Cardiac muscle cell (in vitro differentiated cells and primary cell): ENCODE results near the gene NKIRAS2. TPM values are rescaled to one million over a fixed set of nuclear protein-coding genes. Genes with fewer than 3 reads are reported as not detected.
A peak's percentile ranks its signal among the peaks of the same experiment; 100 is the strongest.

ENCODE experiments used
- DNase-seq, 2 donors: peaks; one replicate each; pipeline versions ENCODE4 v3.0.0 to v3.0.0-alpha.2; 2010 to 2017; ENCODE audit warnings: low read depth in 1 of 2, low spot score in 1 of 2
- H3K27ac ChIP-seq: fragments of 200-600 bp; sonication (generic); 2 replicates; pipeline ENCODE4 v1.5.1; 2016
- H3K27me3 ChIP-seq: fragments of 200-600 bp; sonication (generic); 2 replicates; pipeline ENCODE4 v1.6.0; 2016; ENCODE audit warnings: control low read depth
- H3K36me3 ChIP-seq: fragments of 200-600 bp; sonication (generic); 2 replicates; pipeline ENCODE4 v1.5.1; 2016; ENCODE audit warnings: control low read depth
- H3K4me1 ChIP-seq: fragments of 200-600 bp; sonication (generic); 2 replicates; pipeline ENCODE4 v1.8.1; 2017; ENCODE audit warnings: low read depth, mild to moderate bottlenecking, mixed run types
- H3K4me3 ChIP-seq: fragments of 200-600 bp; sonication (generic); 2 replicates; pipeline ENCODE4 v1.5.1; 2016; ENCODE audit warnings: mild to moderate bottlenecking
- H3K9me3 ChIP-seq: fragments of 200-600 bp; sonication (generic); 2 replicates; pipeline ENCODE4 v1.5.1; 2017; ENCODE audit warnings: low read depth, mild to moderate bottlenecking, control low read depth
- CTCF ChIP-seq: IDR thresholded peaks from 2 replicates; pipeline ENCODE4 v1.5.1; 2012; ENCODE audit warnings: low read depth, mild to moderate bottlenecking, low read length
- polyA plus RNA-seq: library from polyadenylated mRNA; unstranded; fragments of >200 nt; fragmentation: Nextera tagmentation; extraction: Ambion mirVana; gene quantifications from 2 replicates; pipeline ENCODE4 v1.2.1, GENCODE V29; 2016
- total RNA-seq: library from RNA; depleted of rRNA; stranded (reverse); fragments of >200 nt; gene quantifications from 2 replicates; pipeline ENCODE4 v1.2.3, GENCODE V29; 2016

The NKIRAS2 gene
- total and polyA plus RNA-seq, 2 experiments from 2014 or later = 98.2 to 113 TPM

DNA sequence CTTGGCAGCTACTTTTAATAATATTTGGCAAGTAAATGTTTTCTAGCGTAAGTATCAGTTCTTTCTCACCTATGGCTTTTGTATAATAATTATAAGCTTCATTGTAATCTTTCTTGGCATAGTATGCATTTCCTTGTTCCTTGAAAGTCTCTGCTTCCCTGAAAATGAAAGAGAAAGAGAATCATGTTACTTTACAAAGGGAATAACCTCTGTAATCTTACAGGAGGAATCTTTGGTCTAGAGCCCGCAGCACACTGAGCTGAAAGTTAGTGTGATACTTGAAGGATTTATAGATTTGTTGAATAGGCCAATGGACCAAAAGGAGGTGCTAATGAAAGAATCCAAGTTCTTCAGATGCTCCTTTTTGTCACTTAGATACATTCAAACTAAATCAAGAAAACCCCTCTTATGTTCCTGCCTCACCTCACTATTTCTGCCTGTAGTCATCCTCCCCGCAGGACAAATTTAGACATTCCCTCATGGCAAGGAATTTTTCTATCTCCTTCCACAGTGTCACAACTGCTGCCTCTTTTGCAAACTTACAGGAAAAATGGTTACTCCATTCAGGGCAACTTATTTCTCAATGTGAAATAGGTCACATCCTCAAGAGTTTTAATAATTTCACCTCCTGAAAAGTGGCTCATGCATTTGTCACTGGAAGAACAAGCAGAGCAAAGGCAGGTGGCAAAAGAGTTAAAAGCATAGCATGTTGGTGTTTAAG, 19.3 kb upstream of the NKIRAS2 start:
- Histone ChIP-seq H3K27ac (no peak overlapping the region), H3K4me1 (no peaks in the 10 kb centered on the region), H3K9me3 (no peaks in the 10 kb centered on the region), H3K27me3 (no peaks in the 10 kb centered on the region), H3K36me3 (peaks cover 49% of the 10 kb centered on the region), H3K4me3 (no peak overlapping the region)
- no peak for DNase-seq
- TF ChIP-seq CTCF = no peak

- Histone ChIP-seq H3K36me3 (peaks cover 37% of the 10 kb centered on the region), H3K9me3 (no peaks in the 10 kb centered on the region), H3K27me3 (no peaks in the 10 kb centered on the region), H3K27ac (no peak overlapping the region), H3K4me1 (no peaks in the 10 kb centered on the region), H3K4me3 (no peak overlapping the region)
- no peak for TF ChIP-seq CTCF
- no peak for DNase-seq
These were observed 18.2 kb upstream of the NKIRAS2 start for GRCh38 chr17:42001729-42002128.

GRCh38 chr17:42002175-42002791, 17.6 kb upstream of the NKIRAS2 start:
- Histone ChIP-seq H3K4me1 (no peaks in the 10 kb centered on the region), H3K36me3 (peaks cover 32% of the 10 kb centered on the region), H3K9me3 (no peaks in the 10 kb centered on the region), H3K4me3 (no peak overlapping the region), H3K27me3 (no peaks in the 10 kb centered on the region), H3K27ac (no peak overlapping the region)
- DNase-seq = no peak
- no peak for TF ChIP-seq CTCF

DNA sequence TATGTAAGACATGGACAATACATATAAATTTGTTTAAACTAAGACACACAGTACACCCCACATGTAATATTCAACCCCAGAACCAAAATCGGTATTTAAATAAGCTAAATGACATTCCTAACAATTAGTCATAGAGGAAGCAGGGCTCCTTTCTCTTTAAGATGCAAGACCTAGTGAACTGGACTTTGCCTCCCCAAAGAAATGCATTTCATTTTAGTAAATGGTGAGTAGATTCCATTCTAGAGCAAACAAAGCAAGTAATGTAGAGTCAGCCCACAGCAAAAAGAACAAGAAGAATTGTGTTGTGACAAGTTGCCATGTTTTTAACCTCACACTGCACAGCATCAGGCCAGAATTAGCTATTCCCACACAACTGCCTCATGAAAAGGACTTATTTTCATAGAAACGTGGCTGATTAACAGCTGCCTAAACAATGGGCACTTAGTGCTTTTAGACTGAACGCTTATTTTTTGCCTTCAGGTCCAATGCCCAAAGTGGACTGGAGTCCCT, 17.0 kb upstream of the NKIRAS2 start:
- no peak for DNase-seq
- H3K4me1 ChIP-seq = no peaks in the 10 kb centered on the region
- peaks cover 27% of the 10 kb centered on the region for H3K36me3 ChIP-seq
- H3K4me3 ChIP-seq = no peak overlapping the region
- H3K27ac ChIP-seq = peak overlapping the region; percentile 45
- H3K9me3 ChIP-seq = no peaks in the 10 kb centered on the region
- H3K27me3 ChIP-seq = no peaks in the 10 kb centered on the region
- no peak for TF ChIP-seq CTCF

GRCh38 chr17:42005166-42005565, 14.7 kb upstream of the NKIRAS2 start:
- Histone ChIP-seq H3K36me3 (peaks cover 12% of the 10 kb centered on the region), H3K4me3 (no peak overlapping the region), H3K27ac (peak overlapping the region; percentile 42), H3K27me3 (no peaks in the 10 kb centered on the region), H3K4me1 (no peaks in the 10 kb centered on the region), H3K9me3 (no peaks in the 10 kb centered on the region)
- TF ChIP-seq CTCF = no peak
- DNase-seq = no peak
